Mesendoderm (in vitro differentiated cells): ENCODE results near the gene CENPT.

Source experiments
- DNase-seq: peaks from one replicate; pipeline ENCODE4 v3.0.0; 2013
- H2AK5ac ChIP-seq: 2 replicates; pipeline ENCODE4 v1.6.1; 2013; ENCODE audit warnings: low read length, inconsistent platforms
- H2BK120ac ChIP-seq: 2 replicates; pipeline ENCODE4 v1.6.1; 2013; ENCODE audit warnings: low read depth, mild to moderate bottlenecking, low read length, moderate library complexity, mixed read lengths
- H2BK15ac ChIP-seq: replicated peaks from 2 replicates; pipeline ENCODE4 v1.6.1; 2013; ENCODE audit warnings: low read depth, mild to moderate bottlenecking, moderate library complexity
- H2BK5ac ChIP-seq: 2 replicates; pipeline ENCODE4 v1.6.1; 2013; ENCODE audit warnings: low read length, inconsistent platforms
- H3K18ac ChIP-seq: 2 replicates; pipeline ENCODE4 v1.6.1; 2013; ENCODE audit warnings: mild to moderate bottlenecking, low read length, mixed read lengths
- H3K23ac ChIP-seq: one replicate; pipeline ENCODE4 v1.6.1; 2013; ENCODE audit warnings: low read length
- H3K27ac ChIP-seq: 2 replicates; pipeline ENCODE4 v1.5.1; 2013; ENCODE audit warnings: low read depth, mild to moderate bottlenecking, inconsistent platforms, low read length, moderate library complexity
- H3K27me3 ChIP-seq: 2 replicates; pipeline ENCODE4 v1.6.1; 2013; ENCODE audit warnings: low read length, control low read depth, mild to moderate bottlenecking, inconsistent platforms; ENCODE audit not compliant: insufficient read depth, poor library complexity
- H3K36me3 ChIP-seq: 2 replicates; pipeline ENCODE4 v1.6.1; 2013; ENCODE audit warnings: low read length, inconsistent platforms; ENCODE audit not compliant: control insufficient read depth, insufficient read depth
- H3K4ac ChIP-seq: one replicate; pipeline ENCODE4 v1.6.1; 2013; ENCODE audit warnings: low read depth, mild to moderate bottlenecking, low read length, moderate library complexity
- H3K4me1 ChIP-seq: 2 replicates; pipeline ENCODE4 v1.6.1; 2013; ENCODE audit warnings: low read depth, low read length, inconsistent platforms; ENCODE audit not compliant: control insufficient read depth
- H3K4me2 ChIP-seq: 2 replicates; pipeline ENCODE4 v1.6.1; 2013; ENCODE audit warnings: low read length
- H3K4me3 ChIP-seq: 2 replicates; pipeline ENCODE4 v1.5.1; 2013; ENCODE audit warnings: mild to moderate bottlenecking, low read length
- H3K56ac ChIP-seq: one replicate; pipeline ENCODE4 v1.6.1; 2013; ENCODE audit warnings: low read length
- H3K79me1 ChIP-seq: 2 replicates; pipeline ENCODE4 v1.6.1; 2013; ENCODE audit warnings: low read length, inconsistent platforms
- H3K79me2 ChIP-seq: 2 replicates; pipeline ENCODE4 v1.6.1; 2013; ENCODE audit warnings: mild to moderate bottlenecking, low read length; ENCODE audit not compliant: control insufficient read depth, insufficient read depth
- H3K9ac ChIP-seq: 2 replicates; pipeline ENCODE4 v1.6.1; 2013; ENCODE audit warnings: low read length, inconsistent platforms
- H4K5ac ChIP-seq: one replicate; pipeline ENCODE4 v1.6.1; 2013; ENCODE audit warnings: low read length
- H4K8ac ChIP-seq: one replicate; pipeline ENCODE4 v1.6.1; 2013; ENCODE audit warnings: low read depth, mild to moderate bottlenecking, control low read depth, low read length, moderate library complexity
- WGBS: extraction: QIAGEN DNeasy Blood & Tissue Kit; methylation state at CpG from one replicate; pipeline ENCODE4 v1.1.7; 2013; ENCODE audit warnings: low lambda C conversion rate, missing lambda C conversion rate; ENCODE audit not compliant: insufficient coverage; ENCODE audit errors: extremely low coverage; 5-methylcytosine and 5-hydroxymethylcytosine counted together

CENPT gene

GRCh38 chr16:67833030-67833414 lies 14.5 kb downstream of the CENPT start:
- Histone ChIP-seq H3K9ac (peak overlapping the region; percentile 77), H3K4ac (no peak overlapping the region), H3K79me2 (no peaks in the 10 kb centered on the region), H3K36me3 (peaks cover 4% of the 10 kb centered on the region), H2BK120ac (no peak overlapping the region), H3K56ac (peak overlapping the region; percentile 94), H3K4me3 (peak overlapping the region; percentile 81), H4K8ac (no peak overlapping the region), H3K27me3 (no peaks in the 10 kb centered on the region), H2BK5ac (no peak overlapping the region), H3K18ac (no peak overlapping the region), H3K27ac (no peak overlapping the region), H3K23ac (no peak overlapping the region), H4K5ac (no peak overlapping the region), H2AK5ac (no peak overlapping the region), H3K4me1 (no peaks in the 10 kb centered on the region), H3K79me1 (peaks cover 7% of the 10 kb centered on the region), H2BK15ac (no peak overlapping the region), H3K4me2 (peak overlapping the region; percentile 77)
- no peak for DNase-seq
- WGBS: no CpG with 5 or more reads among the region's 3 CpGs

DNA sequence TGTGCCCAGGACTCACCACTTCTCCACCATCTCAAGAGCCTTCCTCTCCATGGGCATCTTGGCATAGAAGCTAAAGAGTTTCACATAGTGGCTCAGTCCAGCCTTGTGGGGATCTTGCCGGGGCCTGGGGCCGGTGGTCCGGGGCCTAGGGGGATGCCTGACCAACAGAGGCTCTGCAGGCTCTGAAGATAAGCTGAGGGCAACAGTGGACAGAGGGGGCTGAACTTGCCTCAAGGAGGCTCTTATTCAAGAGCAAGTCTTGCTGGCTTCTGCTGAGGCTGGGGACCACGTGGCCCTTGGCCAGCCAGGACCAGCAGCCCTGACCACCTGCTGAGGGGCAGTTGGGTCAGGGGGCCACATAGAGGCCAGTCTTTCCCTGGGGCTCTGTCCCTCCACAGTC lies 18.8 kb downstream of the CENPT start:
- Histone ChIP-seq H4K8ac (no peak overlapping the region), H2BK15ac (no peak overlapping the region), H3K79me1 (peaks cover 7% of the 10 kb centered on the region), H3K27me3 (no peaks in the 10 kb centered on the region), H4K5ac (no peak overlapping the region), H2AK5ac (no peak overlapping the region), H3K18ac (no peak overlapping the region), H3K4me2 (no peak overlapping the region), H2BK5ac (no peak overlapping the region), H3K79me2 (no peaks in the 10 kb centered on the region), H3K23ac (no peak overlapping the region), H3K36me3 (peaks cover 6% of the 10 kb centered on the region), H2BK120ac (no peak overlapping the region), H3K4me1 (no peaks in the 10 kb centered on the region), H3K4ac (no peak overlapping the region), H3K9ac (no peak overlapping the region), H3K4me3 (no peak overlapping the region), H3K27ac (no peak overlapping the region), H3K56ac (no peak overlapping the region)
- WGBS: no CpG with 5 or more reads among the region's 4 CpGs
- DNase-seq: no peak

DNA sequence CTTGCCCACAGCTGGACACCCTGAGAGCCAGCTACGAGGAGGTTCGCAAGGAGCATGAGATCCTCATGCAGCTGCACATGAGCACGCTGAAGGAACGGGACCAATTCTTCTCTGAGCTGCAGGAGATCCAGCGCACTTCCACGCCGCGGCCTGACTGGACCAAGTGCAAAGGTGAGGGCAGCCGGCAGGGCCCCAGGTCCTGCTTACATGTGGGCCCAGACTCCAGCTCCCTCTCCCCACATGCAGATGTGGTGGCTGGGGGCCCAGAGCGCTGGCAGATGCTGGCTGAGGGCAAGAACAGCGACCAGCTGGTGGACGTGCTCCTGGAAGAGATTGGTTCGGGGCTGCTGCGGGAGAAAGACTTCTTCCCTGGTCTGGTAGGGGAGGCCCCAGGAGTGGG lies 21.6 kb downstream of the CENPT start:
- DNase-seq: no peak
- Histone ChIP-seq H3K4me1 (no peaks in the 10 kb centered on the region), H3K4ac (no peak overlapping the region), H3K4me3 (no peak overlapping the region), H3K4me2 (no peak overlapping the region), H3K27ac (no peak overlapping the region), H2BK15ac (no peak overlapping the region), H2BK5ac (no peak overlapping the region), H3K79me2 (no peaks in the 10 kb centered on the region), H4K8ac (no peak overlapping the region), H3K56ac (no peak overlapping the region), H4K5ac (no peak overlapping the region), H3K79me1 (no peaks in the 10 kb centered on the region), H3K36me3 (peaks cover 6% of the 10 kb centered on the region), H2AK5ac (no peak overlapping the region), H2BK120ac (no peak overlapping the region), H3K27me3 (no peaks in the 10 kb centered on the region), H3K18ac (no peak overlapping the region), H3K9ac (no peak overlapping the region), H3K23ac (no peak overlapping the region)
- no CpG with 5 or more reads among the region's 14 CpGs for WGBS

DNA sequence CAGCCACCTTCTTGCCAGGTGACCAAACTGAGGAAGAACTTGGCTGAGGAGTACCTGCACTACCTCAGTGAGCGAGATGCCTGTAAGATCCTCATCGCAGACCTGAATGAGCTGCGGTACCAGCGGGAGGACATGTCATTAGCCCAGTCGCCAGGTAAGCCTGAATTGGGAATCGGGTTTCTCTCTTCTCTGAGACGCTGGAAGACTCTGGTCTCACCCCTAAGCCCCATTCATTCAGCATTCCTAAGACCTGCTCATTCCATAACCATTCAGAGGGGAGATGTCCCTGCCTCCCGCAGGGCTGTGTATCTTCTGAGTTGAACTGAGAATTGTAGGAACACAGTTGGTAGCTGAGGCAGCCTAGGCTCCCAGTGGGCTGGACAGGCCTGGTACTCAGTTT lies 22.4 kb downstream of the CENPT start:
- no CpG with 5 or more reads among the region's 8 CpGs for WGBS
- DNase-seq: peak; percentile 21
- H4K8ac ChIP-seq: no peak overlapping the region
- no peak overlapping the region for H3K23ac ChIP-seq
- no peak overlapping the region for H3K9ac ChIP-seq
- H3K27ac ChIP-seq: no peak overlapping the region
- no peak overlapping the region for H3K56ac ChIP-seq
- H2BK120ac ChIP-seq: no peak overlapping the region
- no peaks in the 10 kb centered on the region for H3K79me2 ChIP-seq
- H3K18ac ChIP-seq: no peak overlapping the region
- no peak overlapping the region for H3K4me2 ChIP-seq
- no peaks in the 10 kb centered on the region for H3K79me1 ChIP-seq
- no peaks in the 10 kb centered on the region for H3K4me1 ChIP-seq
- no peak overlapping the region for H3K4ac ChIP-seq
- H4K5ac ChIP-seq: no peak overlapping the region
- peaks cover 3% of the 10 kb centered on the region for H3K36me3 ChIP-seq
- H2AK5ac ChIP-seq: no peak overlapping the region
- H3K4me3 ChIP-seq: no peak overlapping the region
- H2BK5ac ChIP-seq: no peak overlapping the region
- H2BK15ac ChIP-seq: no peak overlapping the region
- H3K27me3 ChIP-seq: no peaks in the 10 kb centered on the region

DNA sequence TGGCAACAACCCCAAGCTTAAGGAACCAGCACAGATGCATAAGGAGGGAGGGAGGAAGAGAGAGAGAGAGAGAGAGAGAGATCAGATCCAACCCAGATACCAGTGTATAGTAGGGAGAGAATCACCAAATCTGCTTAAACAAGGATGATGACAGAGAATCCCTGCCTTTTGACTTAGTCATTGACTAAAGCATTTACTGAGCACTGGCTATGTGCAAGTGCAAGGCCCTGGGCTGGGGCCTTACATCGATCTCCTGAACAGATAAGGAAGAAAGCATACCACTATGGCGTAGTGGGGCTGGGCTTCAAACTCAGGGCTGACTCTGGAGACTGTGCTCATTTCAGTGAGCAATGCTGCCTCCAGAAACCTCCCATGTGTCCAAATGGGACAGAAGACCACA lies 25.0 kb downstream of the CENPT start:
- Histone ChIP-seq H2AK5ac (no peak overlapping the region), H3K18ac (no peak overlapping the region), H3K23ac (no peak overlapping the region), H2BK120ac (no peak overlapping the region), H2BK5ac (no peak overlapping the region), H3K27ac (no peak overlapping the region), H3K4me2 (no peak overlapping the region), H3K36me3 (peaks cover 1% of the 10 kb centered on the region), H3K4me1 (no peaks in the 10 kb centered on the region), H4K8ac (no peak overlapping the region), H3K4me3 (no peak overlapping the region), H3K9ac (no peak overlapping the region), H3K27me3 (no peaks in the 10 kb centered on the region), H3K79me2 (no peaks in the 10 kb centered on the region), H3K79me1 (no peaks in the 10 kb centered on the region), H3K56ac (no peak overlapping the region), H4K5ac (no peak overlapping the region), H2BK15ac (no peak overlapping the region), H3K4ac (no peak overlapping the region)
- WGBS: no CpG with 5 or more reads among the region's 2 CpGs
- no peak for DNase-seq

DNA sequence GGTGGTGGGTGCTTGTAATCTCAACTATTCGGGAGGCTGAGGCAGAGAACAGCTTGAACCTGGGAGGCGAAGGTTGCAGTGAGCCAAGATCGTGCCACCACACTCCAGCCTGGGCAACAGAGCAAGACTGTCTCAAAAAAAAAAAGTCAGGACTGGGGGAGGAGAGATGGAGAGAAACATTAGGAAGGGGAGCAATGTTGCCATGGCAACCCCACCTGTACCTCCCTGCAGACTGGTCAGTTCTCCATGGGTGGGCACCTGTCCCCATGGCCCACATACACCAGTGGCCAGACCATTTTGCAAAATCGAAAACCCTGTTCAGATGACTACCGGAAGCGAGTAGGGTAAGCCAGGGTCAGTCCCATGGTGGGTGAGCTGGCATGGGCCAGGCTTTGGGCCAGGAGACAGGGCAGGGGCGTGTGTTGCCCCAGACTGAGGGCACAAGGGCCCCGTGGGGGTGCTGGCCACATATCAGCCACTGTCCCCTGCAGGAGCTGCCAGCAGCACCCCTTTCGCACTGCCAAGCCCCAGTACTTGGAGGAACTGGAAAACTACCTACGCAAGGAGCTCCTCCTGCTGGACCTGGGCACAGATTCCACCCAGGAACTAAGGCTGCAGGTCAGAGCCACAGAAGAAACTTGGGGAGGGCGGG lies 26.8 kb downstream of the CENPT start:
- Histone ChIP-seq H3K4me3 (no peak overlapping the region), H4K8ac (no peak overlapping the region), H2BK5ac (no peak overlapping the region), H3K79me2 (no peaks in the 10 kb centered on the region), H3K9ac (no peak overlapping the region), H2BK15ac (no peak overlapping the region), H3K56ac (no peak overlapping the region), H3K27ac (no peak overlapping the region), H3K4ac (no peak overlapping the region), H3K36me3 (no peaks in the 10 kb centered on the region), H3K4me1 (no peaks in the 10 kb centered on the region), H3K18ac (no peak overlapping the region), H3K27me3 (no peaks in the 10 kb centered on the region), H3K4me2 (no peak overlapping the region), H2AK5ac (no peak overlapping the region), H3K79me1 (no peaks in the 10 kb centered on the region), H4K5ac (no peak overlapping the region), H3K23ac (no peak overlapping the region), H2BK120ac (no peak overlapping the region)
- peak; percentile 19 for DNase-seq
- WGBS: no CpG with 5 or more reads among the region's 11 CpGs
